GM18520 (cell line): ENCODE results near the gene UBE2L3.
A peak's percentile ranks its signal among the peaks of the same experiment; 100 is the strongest.
"Not testable (repeated sequence)": the region's sequence is repeated elsewhere in the genome, so short reads cannot be mapped to it uniquely, and the experiment has no call there.

Experiments
- ATAC-seq: cut with Tn5 transposase; IDR thresholded peaks from one replicate; pipeline ENCODE4 v1.9.1; 2021; ENCODE audit not compliant: unreplicated experiment

The UBE2L3 gene

GRCh38 chr22:21567456-21568346 lies at the start of gene UBE2L3:
TSS of gene UBE2L3 (plus strand) at chr22:21567714. CDS start at chr22:21567745, 31 bp downstream.
- peak; percentile 38 for ATAC-seq

GRCh38 chr22:21526705-21527500 lies 40.6 kb upstream of the UBE2L3 start:
- not testable (repeated sequence) for ATAC-seq

- ATAC-seq, result not testable (repeated sequence)
These were observed 36.0 kb upstream of the UBE2L3 start for GRCh38 chr22:21531525-21531924.

GRCh38 chr22:21532863-21533648 lies 34.5 kb upstream of the UBE2L3 start:
- not testable (repeated sequence) for ATAC-seq

GRCh38 chr22:21539862-21540261 lies 27.7 kb upstream of the UBE2L3 start:
- ATAC-seq, result not testable (repeated sequence)

- ATAC-seq, result not testable (repeated sequence)
These were observed 22.8 kb upstream of the UBE2L3 start for GRCh38 chr22:21544432-21545322.

- not testable (repeated sequence) for ATAC-seq
These were observed 18.0 kb upstream of the UBE2L3 start for GRCh38 chr22:21549558-21549957.

- ATAC-seq, result peak; percentile 58
These were observed 17.4 kb upstream of the UBE2L3 start for GRCh38 chr22:21550008-21550677.

GRCh38 chr22:21550678-21551047 lies 16.9 kb upstream of the UBE2L3 start:
- peak; percentile 21 for ATAC-seq

GRCh38 chr22:21551361-21551760 lies 16.2 kb upstream of the UBE2L3 start, which contains the start of gene RIMBP3C:
TSS of gene RIMBP3C (minus strand) at chr22:21551461. CDS start at chr22:21550976, 485 bp downstream.
- not testable (repeated sequence) for ATAC-seq

- not testable (repeated sequence) for ATAC-seq
These were observed 8.0 kb upstream of the UBE2L3 start for GRCh38 chr22:21559345-21560125.

- not testable (repeated sequence) for ATAC-seq
These were observed 6.9 kb upstream of the UBE2L3 start for GRCh38 chr22:21560657-21561056.

GRCh38 chr22:21563912-21564311 lies 3.6 kb upstream of the UBE2L3 start:
- ATAC-seq, result no peak

GRCh38 chr22:21564411-21564810 lies 3.1 kb upstream of the UBE2L3 start:
- no peak for ATAC-seq

- peak; percentile 5 for ATAC-seq
These were observed 997 bp downstream of the UBE2L3 start for GRCh38 chr22:21568347-21569075.

- ATAC-seq, result not testable (repeated sequence)
These were observed 1.5 kb downstream of the UBE2L3 start for GRCh38 chr22:21569076-21569427.

GRCh38 chr22:21569459-21570170 lies 2.1 kb downstream of the UBE2L3 start:
- no peak for ATAC-seq
